Muscle layer of colon (tissue), 2 donors: ENCODE data around the gene CIAO2A.
"Not testable (repeated sequence)": the region's sequence is repeated elsewhere in the genome, so short reads cannot be mapped to it uniquely, and the experiment has no call there.

Experiments used
- H3K27ac ChIP-seq: one replicate; pipeline ENCODE4 v1.7.0; 2013; ENCODE audit warnings: low read depth, mild to moderate bottlenecking, low read length, moderate library complexity
- H3K27me3 ChIP-seq, 2 donors: one replicate each; pipeline ENCODE4 v1.7.0; 2013; ENCODE audit warnings: low read length in 2 of 2, mild to moderate bottlenecking in 2 of 2; ENCODE audit not compliant: insufficient read depth in 2 of 2, control insufficient read depth in 1 of 2
- H3K36me3 ChIP-seq: one replicate; pipeline ENCODE4 v1.7.0; 2013; ENCODE audit warnings: mild to moderate bottlenecking, low read length; ENCODE audit not compliant: insufficient read depth
- H3K4me1 ChIP-seq: one replicate; pipeline ENCODE4 v1.7.0; 2013; ENCODE audit warnings: mild to moderate bottlenecking, low read length; ENCODE audit not compliant: insufficient read depth
- H3K4me3 ChIP-seq, 2 donors: one replicate each; pipeline ENCODE4 v1.7.0; 2013; ENCODE audit warnings: low read length in 2 of 2, low read depth in 1 of 2, mild to moderate bottlenecking in 1 of 2, moderate library complexity in 1 of 2
- H3K9ac ChIP-seq: one replicate; pipeline ENCODE4 v1.7.0; 2013; ENCODE audit warnings: low read length
- H3K9me3 ChIP-seq: one replicate; pipeline ENCODE4 v1.7.0; 2013; ENCODE audit warnings: mild to moderate bottlenecking, low read length
- donor health status: abdominal sarcoma.
- donor health status: Adenocarcinoma of cecum.

CIAO2A gene

DNA sequence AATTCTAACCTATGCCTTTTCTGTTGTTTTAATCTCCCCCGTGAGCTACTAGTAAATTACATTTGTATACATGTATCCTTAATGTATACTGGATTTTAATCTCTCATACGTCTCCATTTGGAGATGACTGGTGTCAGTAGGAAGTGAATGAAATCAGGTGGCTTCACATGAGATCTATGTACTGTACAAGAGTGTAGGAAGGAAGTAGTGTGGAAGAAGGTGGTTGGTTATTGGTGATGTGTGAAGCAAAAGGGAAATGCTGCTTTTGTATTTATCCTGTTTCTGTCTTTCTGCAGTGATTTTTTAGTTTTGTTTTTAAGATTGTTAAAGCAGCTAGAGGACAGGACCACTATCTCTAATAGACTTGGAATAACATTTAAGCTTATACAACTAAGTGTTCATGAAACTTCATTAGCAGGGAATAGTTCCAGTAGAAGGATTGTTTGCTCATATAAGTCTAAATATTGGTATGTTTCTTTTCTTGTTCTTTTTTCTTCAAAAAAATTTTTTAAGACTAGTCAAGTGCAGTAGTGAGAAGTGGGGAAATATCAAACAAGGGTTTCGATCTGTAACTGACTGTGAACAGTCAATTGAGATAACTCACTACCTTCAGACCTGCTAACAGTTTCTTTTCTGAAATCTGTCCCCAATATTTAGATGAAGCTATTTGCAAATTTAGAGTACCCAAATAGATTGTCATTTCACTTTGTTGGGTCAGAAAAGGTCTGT, 17.5 kb upstream of the CIAO2A start:
- Histone ChIP-seq H3K27ac (no peak overlapping the region), H3K36me3 (peaks cover 30% of the 10 kb centered on the region), H3K27me3 (no peaks in the 10 kb centered on the region), H3K4me3 (no peak overlapping the region), H3K4me1 (peaks cover 16% of the 10 kb centered on the region), H3K9me3 (no peaks in the 10 kb centered on the region), H3K9ac (no peak overlapping the region)

- not testable (repeated sequence) for H3K9ac ChIP-seq, H3K9me3 ChIP-seq, H3K27ac ChIP-seq, H3K27me3 ChIP-seq, H3K4me3 ChIP-seq
- peaks cover 21% of the 10 kb centered on the region for H3K36me3 ChIP-seq
- H3K4me1 ChIP-seq, result peaks cover 20% of the 10 kb centered on the region
These were observed 16.6 kb upstream of the CIAO2A start for GRCh38 chr15:64110108-64110701.

- H3K27ac ChIP-seq, result no peak overlapping the region
- H3K4me1 ChIP-seq, result peaks cover 19% of the 10 kb centered on the region
- no peaks in the 10 kb centered on the region for H3K27me3 ChIP-seq
- H3K4me3 ChIP-seq, result no peak overlapping the region
- H3K9me3 ChIP-seq, result no peaks in the 10 kb centered on the region
- peaks cover under 1% of the 10 kb centered on the region for H3K36me3 ChIP-seq
- H3K9ac ChIP-seq, result no peak overlapping the region
These were observed 13.7 kb upstream of the CIAO2A start for GRCh38 chr15:64107337-64107736.

DNA sequence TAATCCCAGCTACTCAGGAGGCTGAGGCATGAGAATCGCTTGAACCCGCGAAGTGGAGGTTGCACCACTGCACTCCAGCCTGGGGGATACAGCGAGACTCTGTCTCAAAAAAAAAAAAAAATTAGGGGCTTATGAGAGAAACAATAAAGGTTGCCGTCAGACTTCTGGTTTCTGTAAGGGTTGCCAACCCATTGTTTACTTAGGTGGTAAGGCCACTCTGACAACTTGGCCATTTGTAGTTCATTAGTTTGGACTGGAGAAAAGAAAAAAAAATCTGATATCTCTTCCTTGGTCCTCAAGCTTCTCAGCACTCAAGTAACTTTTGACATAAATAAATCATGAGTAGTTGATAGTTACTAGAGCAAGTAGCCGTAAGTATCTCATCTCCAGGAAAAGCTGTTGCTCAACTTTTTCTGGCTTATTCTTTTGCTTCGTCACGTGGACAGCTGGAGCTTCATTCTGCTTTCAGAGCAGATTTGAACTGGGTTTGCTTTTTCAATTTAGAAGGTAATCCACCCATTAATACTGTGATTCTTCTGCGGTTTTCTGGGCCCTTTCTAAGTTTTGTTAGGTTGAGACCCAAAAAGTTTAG, 11.6 kb upstream of the CIAO2A start:
- Histone ChIP-seq H3K36me3 (no peaks in the 10 kb centered on the region), H3K4me1 (peaks cover 9% of the 10 kb centered on the region), H3K4me3 (no peak overlapping the region), H3K9ac (no peak overlapping the region), H3K9me3 (no peaks in the 10 kb centered on the region), H3K27me3 (no peaks in the 10 kb centered on the region), H3K27ac (no peak overlapping the region)

DNA sequence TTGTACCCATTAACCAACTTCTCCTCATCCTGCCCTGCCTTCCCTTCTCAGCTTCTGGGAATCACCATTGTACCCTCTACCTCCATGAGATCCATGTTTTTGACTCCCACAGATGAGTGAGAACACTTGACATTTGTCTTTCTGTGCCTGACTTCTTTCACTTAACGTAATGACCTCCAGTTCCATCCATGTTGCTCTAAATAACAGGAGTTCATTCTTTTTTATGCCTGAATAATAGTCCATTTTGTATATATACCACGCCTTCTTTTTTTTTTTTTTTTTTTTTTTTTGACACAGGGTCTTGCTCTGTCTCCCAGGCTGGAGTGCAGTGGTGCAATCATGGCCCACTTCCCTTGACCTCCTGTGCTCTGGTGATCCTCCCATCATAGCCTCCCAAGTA, 8.9 kb upstream of the CIAO2A start:
- H3K9ac ChIP-seq, result no peak overlapping the region
- peaks cover 15% of the 10 kb centered on the region for H3K4me1 ChIP-seq
- H3K36me3 ChIP-seq, result peaks cover 4% of the 10 kb centered on the region
- H3K27ac ChIP-seq, result no peak overlapping the region
- H3K4me3 ChIP-seq, result no peak overlapping the region
- H3K9me3 ChIP-seq, result no peaks in the 10 kb centered on the region
- no peaks in the 10 kb centered on the region for H3K27me3 ChIP-seq

GRCh38 chr15:64100958-64101357, 7.3 kb upstream of the CIAO2A start:
- H3K36me3 ChIP-seq, result peaks cover 4% of the 10 kb centered on the region
- no peaks in the 10 kb centered on the region for H3K27me3 ChIP-seq
- H3K9ac ChIP-seq, result no peak overlapping the region
- H3K4me1 ChIP-seq, result peaks cover 20% of the 10 kb centered on the region
- no peak overlapping the region for H3K4me3 ChIP-seq
- no peaks in the 10 kb centered on the region for H3K9me3 ChIP-seq
- H3K27ac ChIP-seq, result no peak overlapping the region

DNA sequence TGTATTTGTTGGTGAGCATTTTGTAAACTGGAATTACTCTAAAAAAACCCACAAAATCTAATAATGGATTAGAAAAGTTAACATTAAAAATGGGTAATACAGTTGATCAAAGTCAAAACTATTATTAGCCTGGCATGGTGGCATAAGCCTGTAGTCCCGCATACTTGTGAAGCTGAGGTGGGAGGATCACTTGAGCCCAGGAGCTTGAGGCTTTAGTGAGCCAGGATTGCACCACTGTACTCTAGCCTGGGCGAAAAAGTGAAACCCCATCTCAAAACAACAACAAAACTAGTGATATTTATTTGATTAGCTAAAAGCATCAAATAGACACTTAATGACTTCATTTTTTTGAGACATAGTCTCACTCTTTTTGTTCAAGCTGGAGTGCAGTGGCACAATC, 5.7 kb upstream of the CIAO2A start:
- H3K27me3 ChIP-seq, result no peaks in the 10 kb centered on the region
- H3K9ac ChIP-seq, result no peak overlapping the region
- peaks cover 28% of the 10 kb centered on the region for H3K4me1 ChIP-seq
- no peak overlapping the region for H3K27ac ChIP-seq
- no peaks in the 10 kb centered on the region for H3K9me3 ChIP-seq
- H3K4me3 ChIP-seq, result no peak overlapping the region
- H3K36me3 ChIP-seq, result peaks cover 4% of the 10 kb centered on the region

DNA sequence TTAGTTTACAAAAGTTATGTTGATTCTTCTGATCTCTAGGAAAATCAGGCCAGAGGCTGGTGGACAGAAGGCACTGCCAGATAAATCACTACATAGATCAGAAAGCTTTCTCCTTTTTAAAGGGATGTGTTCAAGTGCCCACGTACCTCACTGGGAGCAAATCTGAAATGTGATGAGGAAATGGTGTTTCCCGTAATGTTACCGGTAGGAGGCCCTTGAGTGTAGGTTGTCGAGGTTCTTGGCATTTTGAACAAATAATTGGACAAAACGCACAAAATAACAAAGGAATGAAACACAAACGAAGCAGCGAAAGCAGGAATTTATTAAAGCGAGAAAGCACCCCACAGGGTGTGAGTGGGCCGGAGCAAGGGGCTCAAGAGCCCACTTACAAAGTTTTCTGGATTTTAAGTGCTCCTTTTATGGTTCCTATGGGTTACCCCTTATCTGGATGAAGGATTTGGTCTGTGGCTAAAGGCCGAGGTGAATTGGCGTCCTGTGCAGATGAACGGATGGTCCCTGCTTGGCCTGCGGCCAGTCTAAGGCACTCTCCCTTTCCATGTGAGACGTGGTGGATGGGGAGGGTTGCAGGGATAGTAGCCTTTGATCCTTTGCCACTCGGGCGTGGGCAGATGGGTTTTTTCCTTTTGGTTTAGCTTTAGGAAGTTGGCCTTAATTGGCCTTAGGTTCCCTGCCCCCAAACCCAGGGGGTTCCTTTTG, 3.2 kb upstream of the CIAO2A start:
- Histone ChIP-seq H3K27me3 (no peaks in the 10 kb centered on the region), H3K36me3 (peaks cover 4% of the 10 kb centered on the region), H3K4me3 (peak overlapping the region; percentile 66 to 86), H3K9ac (peak overlapping the region; percentile 58), H3K9me3 (no peaks in the 10 kb centered on the region), H3K4me1 (peaks cover 41% of the 10 kb centered on the region), H3K27ac (peak overlapping the region; percentile 4)

DNA sequence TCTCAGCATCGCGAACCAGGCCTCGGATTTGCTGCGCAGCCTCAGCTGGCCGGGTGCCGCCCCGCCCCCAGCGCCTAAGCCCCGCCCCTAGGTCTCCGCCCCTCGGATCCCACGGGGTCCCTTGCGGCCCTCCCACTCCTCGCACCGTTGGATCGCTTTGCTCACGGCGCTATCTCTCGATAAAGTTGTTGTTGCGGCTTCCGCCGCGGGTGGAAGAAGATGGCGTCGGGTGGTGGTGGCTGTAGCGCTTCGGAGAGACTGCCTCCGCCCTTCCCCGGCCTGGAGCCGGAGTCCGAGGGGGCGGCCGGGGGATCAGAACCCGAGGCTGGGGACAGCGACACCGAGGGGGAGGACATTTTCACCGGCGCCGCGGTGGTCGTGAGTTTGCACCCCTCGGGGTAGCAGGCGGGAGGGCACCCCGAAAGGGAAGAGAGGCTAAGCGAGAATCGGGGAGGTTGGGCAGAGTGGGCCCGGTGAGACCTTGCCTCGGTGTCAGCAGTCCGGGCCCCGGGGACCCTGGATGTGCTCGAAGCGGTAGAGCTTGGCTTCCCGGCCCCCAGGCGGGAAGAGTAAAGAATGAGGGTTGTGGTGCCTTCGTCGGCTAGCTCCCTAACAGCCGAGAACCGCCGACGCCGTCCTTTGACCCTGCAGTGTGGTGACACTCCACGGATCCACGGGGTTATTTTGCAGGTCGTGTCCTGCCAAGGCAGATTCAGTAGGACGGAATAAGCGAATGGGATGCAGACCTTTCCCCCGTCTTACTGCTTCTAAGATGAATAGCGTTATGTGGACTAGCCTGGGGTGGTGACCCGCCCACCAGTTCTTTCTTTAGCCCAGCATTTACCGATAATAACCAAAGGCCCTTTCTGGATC, 2.4 kb upstream of the CIAO2A start, which contains the start of gene SNX1:
Gene SNX1, plus strand, starts transcription at position 188 of the 873 bp plus-strand sequence. Its CDS starts 32 bp downstream, at position 220.
- Histone ChIP-seq H3K27ac (peak within 1 kb of the TSS; percentile 53), H3K36me3 (peaks cover 4% of the 10 kb centered on the region), H3K9me3 (no peaks in the 10 kb centered on the region), H3K4me1 (peaks cover 41% of the 10 kb centered on the region), H3K4me3 (peak within 1 kb of the TSS; percentile 66 to 86), H3K27me3 (no peaks in the 10 kb centered on the region), H3K9ac (peak within 1 kb of the TSS; percentile 58)

GRCh38 chr15:64095431-64095794, 1.8 kb upstream of the CIAO2A start:
- Histone ChIP-seq H3K4me3 (peak overlapping the region in 1 of 2 donors; percentile 86), H3K9me3 (no peaks in the 10 kb centered on the region), H3K36me3 (peaks cover 4% of the 10 kb centered on the region), H3K4me1 (peaks cover 41% of the 10 kb centered on the region), H3K9ac (peak overlapping the region; percentile 58), H3K27ac (peak overlapping the region; percentile 53), H3K27me3 (no peaks in the 10 kb centered on the region)
